ENCODE results near the gene CCDC188.
"Not testable (repeated sequence)": the region's sequence is repeated elsewhere in the genome, so short reads cannot be mapped to it uniquely, and the experiment has no call there.

Gene CCDC188

DNA sequence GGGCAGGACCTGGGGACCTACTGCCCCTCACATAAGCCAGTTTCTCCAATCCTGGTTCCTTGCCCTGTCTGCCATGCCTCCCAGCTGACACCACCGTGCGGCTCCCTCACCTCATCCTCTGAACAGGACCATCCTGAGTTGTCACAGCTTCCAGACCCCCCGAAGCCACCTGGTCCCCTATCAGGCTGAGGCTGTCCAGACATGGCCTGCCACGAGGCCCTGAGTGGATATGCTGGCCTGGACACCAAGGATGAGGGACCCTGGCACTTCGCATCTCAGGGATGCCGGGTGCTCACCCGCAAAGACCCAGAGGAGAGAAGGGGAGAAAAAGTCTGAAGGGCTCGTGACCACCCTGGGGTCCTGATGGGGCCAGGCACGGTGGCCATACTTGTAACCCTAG is 15.8 kb upstream of the CCDC188 start:
- Mint-ChIP-seq H3K27me3 (no peaks in the 10 kb centered on the region), H3K4me3 (no peak overlapping the region), H3K27ac (no peak overlapping the region), H3K36me3 (ENCODE audit: low read depth) (no peaks in the 10 kb centered on the region), H3K4me1 (peaks cover 2% of the 10 kb centered on the region), H3K9me3 (no peaks in the 10 kb centered on the region)
- DNase-seq (no peak), ATAC-seq (no peak)

DNA sequence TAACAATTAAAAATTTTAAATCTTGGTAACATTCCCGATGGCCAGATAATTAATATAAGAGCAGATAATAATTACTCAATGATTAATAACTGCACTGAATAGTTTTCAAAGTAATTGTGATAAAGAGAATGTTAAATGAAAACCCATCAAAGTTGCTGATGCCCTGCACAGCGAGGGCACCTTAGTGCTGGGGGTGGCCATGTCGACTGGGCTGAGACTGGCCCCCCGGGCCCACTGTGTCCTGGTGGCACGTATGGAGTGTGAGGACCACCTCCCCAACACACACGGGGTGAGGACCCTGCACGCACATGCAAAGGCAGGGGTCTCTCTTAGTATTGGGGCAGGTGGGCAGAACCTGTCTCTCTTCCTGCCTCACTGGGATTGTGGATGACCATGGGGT is 15.1 kb upstream of the CCDC188 start:
- no peak overlapping the region for H3K4me3 Mint-ChIP-seq

DNA sequence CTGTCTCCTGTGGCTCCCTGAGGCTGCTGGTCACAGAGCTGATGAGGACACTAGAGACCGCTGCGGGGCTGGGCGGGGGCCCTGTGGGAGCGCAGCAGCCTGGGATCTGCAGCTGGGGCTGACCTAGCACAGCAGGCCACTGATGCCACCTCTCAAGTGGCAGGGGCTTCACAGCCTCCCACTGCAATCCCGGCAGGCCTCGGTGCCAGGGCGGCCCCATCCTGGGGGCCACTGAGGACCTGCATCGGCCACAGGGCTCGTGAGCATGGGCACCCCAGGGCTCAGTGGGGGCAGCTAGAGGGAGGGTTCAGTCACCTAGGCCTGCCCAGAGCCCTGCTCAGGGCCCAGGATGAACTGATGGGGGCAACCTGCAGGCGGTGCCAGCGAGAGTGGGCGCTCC is 14.6 kb upstream of the CCDC188 start:
- ATAC-seq (no peak), DNase-seq (no peak)
- Mint-ChIP-seq H3K4me3 (no peak overlapping the region), H3K9me3 (no peaks in the 10 kb centered on the region), H3K36me3 (ENCODE audit: low read depth) (no peaks in the 10 kb centered on the region), H3K27me3 (no peaks in the 10 kb centered on the region), H3K27ac (no peak overlapping the region), H3K4me1 (peaks cover 2% of the 10 kb centered on the region)

More for the DNA sequence above, 15.1 kb upstream of the CCDC188 start:
- Mint-ChIP-seq H3K27ac (no peak overlapping the region), H3K27me3 (no peaks in the 10 kb centered on the region), H3K36me3 (ENCODE audit: low read depth) (no peaks in the 10 kb centered on the region), H3K9me3 (no peaks in the 10 kb centered on the region), H3K4me1 (peaks cover 2% of the 10 kb centered on the region)
- no peak for ATAC-seq
- no peak for DNase-seq

DNA sequence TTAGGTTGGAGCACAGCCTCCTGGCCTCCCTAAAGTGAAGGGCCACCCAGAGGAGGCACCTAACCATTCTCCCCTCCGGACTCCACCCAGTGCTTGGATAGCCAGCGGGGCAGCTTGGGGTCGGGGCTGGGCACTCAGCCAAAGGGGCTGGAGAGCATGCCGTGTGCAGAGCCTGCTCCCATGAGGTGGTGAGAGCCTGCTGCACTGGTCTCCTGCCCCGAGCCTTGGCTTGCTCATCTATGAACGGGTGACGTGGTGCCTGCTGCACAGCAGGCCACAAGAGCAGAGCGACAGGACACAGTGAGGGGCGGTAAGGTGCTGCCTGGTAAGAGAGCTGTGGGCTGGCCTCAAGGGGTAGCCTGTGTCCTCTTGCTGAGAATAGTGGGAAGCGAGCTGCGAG is 14.0 kb upstream of the CCDC188 start:
- peaks cover 2% of the 10 kb centered on the region for H3K4me1 Mint-ChIP-seq
- ATAC-seq, result no peak
- H3K9me3 Mint-ChIP-seq, result no peaks in the 10 kb centered on the region
- no peak overlapping the region for H3K4me3 Mint-ChIP-seq
- H3K27ac Mint-ChIP-seq, result no peak overlapping the region
- H3K36me3 Mint-ChIP-seq (ENCODE audit: low read depth), result no peaks in the 10 kb centered on the region
- DNase-seq, result no peak
- H3K27me3 Mint-ChIP-seq, result no peaks in the 10 kb centered on the region

DNA sequence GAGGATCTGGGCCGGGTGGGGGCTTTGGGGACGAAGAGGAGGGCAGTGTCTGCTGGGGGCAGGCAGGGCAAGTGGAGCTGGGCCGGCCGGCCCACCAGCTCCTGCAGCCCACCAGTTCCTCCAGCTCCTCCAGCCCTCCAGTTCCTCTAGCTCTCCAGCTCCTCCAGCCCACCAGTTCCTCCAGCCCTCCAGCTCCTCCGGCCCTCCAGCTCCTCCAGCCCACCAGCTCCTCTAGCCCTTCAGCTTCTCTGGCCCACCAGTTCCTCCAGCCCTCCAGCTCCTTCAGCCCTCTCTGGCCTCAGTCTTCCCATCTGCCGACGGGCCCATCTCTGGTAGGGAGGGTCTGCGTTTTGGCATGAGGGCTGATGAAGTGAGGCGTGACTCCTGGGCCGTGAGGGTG is 9.2 kb upstream of the CCDC188 start:
- no peak for ATAC-seq
- DNase-seq, result no peak
- H3K27me3 Mint-ChIP-seq, result peaks cover 4% of the 10 kb centered on the region
- H3K9me3 Mint-ChIP-seq, result no peaks in the 10 kb centered on the region
- no peak overlapping the region for H3K4me3 Mint-ChIP-seq
- H3K36me3 Mint-ChIP-seq (ENCODE audit: low read depth), result no peaks in the 10 kb centered on the region
- H3K27ac Mint-ChIP-seq, result no peak overlapping the region
- H3K4me1 Mint-ChIP-seq, result peaks cover 2% of the 10 kb centered on the region

DNA sequence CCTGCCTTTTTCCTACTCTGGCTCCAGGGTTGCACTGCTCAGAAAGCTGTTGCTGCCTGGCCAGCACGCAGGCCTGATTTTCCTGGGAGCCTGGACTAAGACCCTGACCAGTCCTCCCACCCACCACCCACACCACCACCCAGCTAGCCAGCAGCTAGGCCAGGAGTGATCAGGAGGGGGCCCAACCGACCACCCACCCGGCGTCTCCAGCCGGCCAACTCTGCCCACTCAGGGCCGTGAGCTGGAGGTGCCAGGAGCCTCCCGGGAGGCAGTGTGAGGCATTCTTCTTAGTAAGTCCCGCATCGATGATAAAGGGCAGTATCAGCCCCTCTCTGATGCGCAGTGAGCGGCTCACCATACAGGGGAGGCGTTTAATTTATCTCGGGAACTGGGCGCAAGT is 8.7 kb upstream of the CCDC188 start:
- H3K4me3 Mint-ChIP-seq; H3K4me1 Mint-ChIP-seq; H3K27me3 Mint-ChIP-seq; H3K9me3 Mint-ChIP-seq; DNase-seq; H3K36me3 Mint-ChIP-seq (ENCODE audit: low read depth); H3K27ac Mint-ChIP-seq; ATAC-seq: not testable (repeated sequence)

DNA sequence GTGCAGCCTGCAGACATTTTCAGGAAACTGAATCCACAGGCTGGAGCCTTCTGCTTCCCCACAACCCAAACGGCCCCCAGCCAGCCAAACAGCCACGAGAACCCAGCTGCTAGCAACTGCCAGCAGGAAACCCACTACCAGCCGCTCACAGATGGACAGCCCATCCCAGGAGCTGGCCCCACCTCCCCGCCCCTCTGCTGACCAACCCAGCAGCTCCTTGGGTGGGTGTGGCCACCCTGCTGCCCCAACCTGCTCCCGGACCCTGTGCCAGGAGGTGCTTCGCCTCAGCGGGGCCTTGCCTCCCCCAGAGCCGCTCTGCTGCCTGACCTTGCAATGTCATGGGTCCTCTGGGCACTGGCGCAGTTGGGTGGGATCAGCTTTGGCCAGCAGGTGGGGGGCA is 8.2 kb upstream of the CCDC188 start:
- no peaks in the 10 kb centered on the region for H3K36me3 Mint-ChIP-seq (ENCODE audit: low read depth)
- no peak overlapping the region for H3K27ac Mint-ChIP-seq
- H3K9me3 Mint-ChIP-seq, result no peaks in the 10 kb centered on the region
- no peaks in the 10 kb centered on the region for H3K4me1 Mint-ChIP-seq
- no peak overlapping the region for H3K4me3 Mint-ChIP-seq
- DNase-seq (no peak), ATAC-seq (no peak)
- H3K27me3 Mint-ChIP-seq, result peaks cover 4% of the 10 kb centered on the region

DNA sequence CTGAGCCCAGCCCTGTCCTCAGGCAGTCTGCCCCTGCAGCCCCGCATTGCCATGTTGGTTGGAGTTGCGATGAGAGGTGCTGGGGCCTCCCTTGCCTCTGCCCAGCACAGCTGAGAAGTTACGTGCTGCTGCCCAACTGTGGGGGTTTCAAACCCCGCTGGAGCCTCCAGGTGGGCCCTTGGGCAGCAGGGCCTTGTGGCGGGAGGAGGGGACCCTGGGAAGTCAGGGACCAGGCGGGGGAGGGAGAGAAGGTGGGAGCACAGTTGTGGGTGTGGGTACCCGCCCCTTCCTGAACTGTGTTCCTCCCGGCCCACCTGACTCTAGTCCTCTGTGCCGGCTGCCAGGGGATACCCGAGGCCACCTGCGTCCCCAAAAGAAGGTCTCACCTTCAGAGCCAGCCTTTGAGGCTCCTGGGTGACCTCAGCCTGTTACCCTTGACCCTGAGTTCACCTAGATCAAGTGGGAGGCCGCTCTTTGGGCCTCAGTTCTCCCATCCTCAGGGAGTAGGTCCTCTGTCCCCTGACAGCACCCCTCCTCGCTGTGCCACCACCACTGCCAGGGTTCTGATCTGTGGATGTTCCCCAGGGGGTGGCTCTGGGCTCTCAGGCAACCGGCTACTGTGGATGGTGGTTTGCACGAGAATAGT is 7.7 kb upstream of the CCDC188 start:
- Mint-ChIP-seq H3K27me3 (peaks cover 4% of the 10 kb centered on the region), H3K4me1 (no peaks in the 10 kb centered on the region), H3K36me3 (ENCODE audit: low read depth) (no peaks in the 10 kb centered on the region), H3K27ac (no peak overlapping the region), H3K4me3 (no peak overlapping the region), H3K9me3 (no peaks in the 10 kb centered on the region)
- ATAC-seq, result no peak
- DNase-seq, result no peak

DNA sequence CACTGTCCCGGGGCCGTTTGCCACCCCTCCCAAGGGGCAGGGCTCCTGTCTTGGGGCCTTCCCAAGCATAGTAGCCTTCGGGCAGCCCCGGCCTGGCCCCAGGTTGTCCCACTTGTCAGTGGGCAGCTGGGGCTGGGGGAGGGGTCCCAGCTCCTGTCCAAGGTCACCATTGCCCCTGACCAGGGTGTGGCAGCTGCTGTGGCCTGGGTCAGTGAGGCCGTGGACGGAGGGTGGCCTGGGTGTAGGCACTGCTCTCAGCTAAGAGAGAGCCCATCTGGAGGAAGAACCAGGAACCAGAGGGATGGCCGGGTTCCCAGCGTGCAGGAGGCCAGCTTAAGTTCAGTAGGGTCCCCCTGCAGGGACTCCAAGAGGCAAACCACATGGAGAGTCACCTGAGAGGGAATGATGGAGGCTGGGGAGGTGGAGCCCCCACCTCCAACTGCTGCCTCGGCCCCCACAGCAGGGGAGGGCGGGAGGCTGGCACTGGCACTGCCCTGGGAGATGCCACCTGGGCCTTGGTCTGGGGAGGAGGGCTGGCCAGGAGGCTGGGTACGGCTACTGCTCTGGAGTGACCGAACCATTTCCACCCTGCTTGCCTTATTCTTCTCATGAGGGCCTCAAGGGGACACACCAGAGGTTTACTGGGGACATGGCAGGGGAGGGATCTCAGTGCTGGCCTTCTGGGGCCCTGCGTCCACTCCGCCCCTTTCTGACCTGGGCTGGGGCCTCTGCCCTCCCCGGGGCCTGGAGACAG is 6.8 kb upstream of the CCDC188 start:
- no peak for ATAC-seq
- no peak for DNase-seq
- Mint-ChIP-seq H3K9me3 (no peaks in the 10 kb centered on the region), H3K27me3 (peaks cover 4% of the 10 kb centered on the region), H3K27ac (no peak overlapping the region), H3K4me3 (no peak overlapping the region), H3K36me3 (ENCODE audit: low read depth) (no peaks in the 10 kb centered on the region), H3K4me1 (no peaks in the 10 kb centered on the region)

DNA sequence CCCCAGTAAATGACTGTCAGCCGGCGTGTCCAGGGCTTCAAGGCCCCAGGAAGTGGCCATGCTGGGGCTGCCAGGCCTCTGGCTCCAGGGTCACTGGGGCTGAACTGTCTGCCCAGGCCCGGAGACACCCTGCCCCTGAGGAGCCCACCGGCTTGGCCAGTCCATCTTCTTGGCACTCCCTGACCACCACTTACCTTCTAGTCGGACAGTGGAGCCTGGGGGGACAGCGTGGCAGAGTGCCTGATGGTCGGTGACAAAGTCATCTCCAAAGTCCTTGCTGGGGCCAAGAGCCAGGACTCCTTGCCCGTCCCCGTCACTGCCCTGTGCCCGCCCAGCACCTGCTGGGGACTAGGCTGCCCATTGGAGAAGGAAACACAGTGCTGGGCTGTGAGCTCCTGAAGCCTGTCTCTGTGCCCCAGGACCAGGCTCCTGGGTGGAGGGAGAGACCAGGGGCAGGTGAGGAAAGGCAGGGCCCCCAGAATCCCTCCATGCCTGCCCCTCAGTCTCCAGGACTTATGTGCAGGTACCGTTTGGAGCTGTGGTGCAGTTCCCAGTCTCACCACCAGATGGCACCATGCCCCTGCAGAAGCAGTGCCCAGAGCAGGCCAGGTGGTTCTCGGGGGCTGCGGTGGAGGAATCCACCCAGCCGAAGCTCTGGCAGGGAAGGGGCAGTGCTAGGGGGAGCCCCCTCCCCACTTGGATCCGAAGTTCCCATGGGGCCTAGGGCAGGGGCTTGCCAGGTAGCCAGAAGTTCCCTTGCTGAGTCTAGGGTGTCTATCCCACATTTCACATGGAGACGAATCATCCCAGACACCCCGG is 6.0 kb upstream of the CCDC188 start:
- Mint-ChIP-seq H3K36me3 (ENCODE audit: low read depth) (no peaks in the 10 kb centered on the region), H3K4me1 (no peaks in the 10 kb centered on the region), H3K4me3 (no peak overlapping the region), H3K27ac (no peak overlapping the region), H3K27me3 (peaks cover 4% of the 10 kb centered on the region), H3K9me3 (no peaks in the 10 kb centered on the region)
- ATAC-seq, result peak; percentile 78
- DNase-seq, result peak; percentile 91

DNA sequence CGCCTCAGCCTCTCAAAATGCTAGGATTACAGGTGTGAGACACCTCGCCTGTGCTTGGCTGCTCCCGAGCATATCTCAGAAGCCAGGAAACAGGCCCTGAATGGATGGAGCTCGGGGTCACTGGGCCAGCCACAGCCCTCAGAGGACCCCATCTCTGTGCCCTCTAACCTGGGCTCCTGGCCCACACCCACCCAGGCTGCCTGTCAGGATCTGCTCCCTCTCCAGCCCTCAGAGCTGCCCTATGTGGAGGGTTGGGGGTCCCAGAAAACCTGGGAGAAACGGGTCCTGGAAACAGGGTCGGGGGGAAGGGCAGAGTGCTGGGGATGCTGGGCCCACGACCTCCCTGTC is 5.2 kb upstream of the CCDC188 start:
- Mint-ChIP-seq H3K4me1 (no peaks in the 10 kb centered on the region), H3K36me3 (ENCODE audit: low read depth) (no peaks in the 10 kb centered on the region), H3K27ac (no peak overlapping the region), H3K27me3 (peaks cover 4% of the 10 kb centered on the region), H3K4me3 (no peak overlapping the region), H3K9me3 (no peaks in the 10 kb centered on the region)
- DNase-seq (no peak), ATAC-seq (no peak)

DNA sequence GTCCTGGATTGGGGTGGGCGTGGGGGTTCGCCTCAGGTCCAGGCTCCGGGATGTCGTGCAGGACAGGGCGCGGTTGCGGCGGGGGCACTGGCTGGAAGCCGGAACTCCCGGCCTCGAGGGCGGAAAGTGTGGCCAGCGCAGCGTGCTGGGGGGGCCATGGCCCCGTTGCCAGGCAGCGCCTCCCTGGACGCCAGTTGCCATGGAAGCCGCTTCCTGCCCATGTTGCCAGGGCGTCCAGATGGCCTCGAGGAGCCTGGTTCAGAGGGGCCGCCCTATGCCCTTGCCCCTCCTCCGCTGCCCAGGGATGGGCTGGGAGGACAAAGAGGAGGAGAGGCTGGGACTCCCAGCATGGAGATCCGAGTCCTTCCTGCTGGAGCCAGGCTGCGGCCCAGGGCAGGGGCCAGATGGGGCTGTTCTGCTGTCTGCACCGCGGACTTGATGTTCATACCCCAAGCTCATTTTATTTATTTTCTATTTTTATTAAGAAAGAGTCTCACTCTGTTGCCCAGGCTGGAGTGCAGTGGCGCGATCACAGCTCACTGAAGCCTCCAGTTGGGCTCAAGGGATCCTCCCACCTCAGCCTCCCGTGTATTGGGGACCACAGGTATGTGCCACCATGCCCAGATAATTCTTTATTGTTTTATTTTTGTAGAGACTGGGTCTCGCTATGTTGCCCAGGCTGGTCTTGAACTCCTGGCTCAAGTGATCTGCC is 4.6 kb upstream of the CCDC188 start:
- Mint-ChIP-seq H3K36me3 (ENCODE audit: low read depth) (no peaks in the 10 kb centered on the region), H3K27me3 (peaks cover 4% of the 10 kb centered on the region), H3K4me3 (no peak overlapping the region), H3K27ac (no peak overlapping the region), H3K4me1 (no peaks in the 10 kb centered on the region), H3K9me3 (no peaks in the 10 kb centered on the region)
- ATAC-seq, result no peak
- peak; percentile 14 for DNase-seq

DNA sequence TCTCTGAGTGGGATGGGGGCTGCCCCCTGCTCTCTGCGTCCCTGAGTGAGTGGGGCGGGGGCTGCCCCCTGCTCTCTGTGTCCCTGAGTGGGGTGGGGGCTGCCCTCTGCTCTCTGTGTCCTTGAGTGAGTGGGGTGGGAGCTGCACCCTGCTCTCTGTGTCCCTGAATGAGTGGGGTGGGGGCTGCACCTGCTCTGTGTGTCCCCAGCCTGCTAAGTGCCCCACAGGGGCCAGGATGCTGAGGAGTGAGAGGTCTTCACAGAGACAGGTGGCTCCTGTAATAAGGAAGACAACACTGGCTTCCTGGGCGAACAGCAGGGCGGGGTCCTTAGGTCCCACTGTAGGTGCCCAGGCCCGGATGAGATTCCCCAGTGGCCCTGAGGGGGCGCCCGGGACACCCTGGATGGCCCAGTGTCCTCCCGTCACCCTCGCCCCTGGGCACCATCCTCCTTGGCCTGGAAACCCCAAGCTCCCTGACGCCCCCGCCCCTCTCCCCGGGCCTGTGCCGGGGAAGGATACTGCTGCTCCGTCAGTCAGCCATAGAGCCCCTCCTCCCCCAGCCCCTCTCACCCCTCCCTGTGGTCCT is 3.8 kb upstream of the CCDC188 start:
- ATAC-seq (no peak), DNase-seq (no peak)
- Mint-ChIP-seq H3K27ac (no peak overlapping the region), H3K27me3 (peaks cover 4% of the 10 kb centered on the region), H3K4me1 (no peaks in the 10 kb centered on the region), H3K9me3 (no peaks in the 10 kb centered on the region), H3K36me3 (ENCODE audit: low read depth) (no peaks in the 10 kb centered on the region), H3K4me3 (no peak overlapping the region)

DNA sequence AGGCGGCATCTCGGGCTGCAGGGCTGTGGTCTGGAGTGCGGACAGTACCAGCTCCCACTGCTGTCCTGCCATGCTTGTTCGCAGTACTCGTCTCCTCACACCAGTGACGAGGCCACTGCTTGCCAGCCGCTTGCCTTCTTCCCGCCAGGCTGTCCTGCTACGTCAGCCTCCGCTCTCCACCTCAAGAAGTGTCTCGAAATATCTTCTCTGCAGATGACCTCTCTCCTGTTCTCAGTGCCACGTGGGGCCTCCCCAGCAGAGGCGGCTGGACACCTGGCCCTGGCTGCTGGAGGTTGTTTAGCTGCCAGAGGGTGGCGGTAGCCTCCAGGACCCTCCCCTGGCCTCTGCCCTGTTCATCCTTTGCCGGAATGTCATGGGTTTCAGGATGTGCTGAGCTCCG is 3.1 kb upstream of the CCDC188 start:
- H3K27ac Mint-ChIP-seq, result no peak overlapping the region
- ATAC-seq, result no peak
- DNase-seq, result no peak
- H3K9me3 Mint-ChIP-seq, result no peaks in the 10 kb centered on the region
- no peaks in the 10 kb centered on the region for H3K36me3 Mint-ChIP-seq (ENCODE audit: low read depth)
- no peaks in the 10 kb centered on the region for H3K4me1 Mint-ChIP-seq
- peaks cover 2% of the 10 kb centered on the region for H3K27me3 Mint-ChIP-seq
- H3K4me3 Mint-ChIP-seq, result no peak overlapping the region
